ENCODE results near the gene UBQLN4. TPM values are rescaled to one million over a fixed set of nuclear protein-coding genes. Genes with fewer than 3 reads are reported as not detected.

The UBQLN4 gene
- total and polyA plus RNA-seq, 9 of the 15 experiments (the other 6 are each of a cell fraction or from before 2014, with no cell fraction given), result 13.5 to 65.5 (median 37.0) TPM

GRCh38 chr1:156001662-156002171 is 51.9 kb downstream of the UBQLN4 start (continued):
- no peak for TF ChIP-seq HCFC1 (IDR thresholded peaks at IDR 0.05; ENCODE audit: low read depth, low read length)
- TF ChIP-seq ADNP (tag; IDR thresholded peaks at IDR 0.05), result no peak
- peak; percentile 35; the same call in 1 of the 2 replicates for TF ChIP-seq EP400 (IDR thresholded peaks at IDR 0.05)
- no peak for TF ChIP-seq CEBPZ (IDR thresholded peaks at IDR 0.05; ENCODE audit: borderline replicate concordance, low read depth, low read length)
- TF ChIP-seq ZNF639 (CRISPR knock-in tag; conservative IDR thresholded peaks at IDR 0.05 in 1 of 2, IDR thresholded peaks at IDR 0.05 in 1 of 2), result no peak
- peak; percentile 20; the same call in 1 of the 2 replicates for TF ChIP-seq NR2C1 (IDR thresholded peaks at IDR 0.05)
- no peak for TF ChIP-seq NR2C1 (tag; IDR thresholded peaks at IDR 0.05)
- TF ChIP-seq NELFE (IDR thresholded peaks at IDR 0.05; ENCODE audit: insufficient read depth, insufficient read length), result no peak
- TF ChIP-seq GTF2E2 (tag; IDR thresholded peaks at IDR 0.05), result 0 out of 2 replicates have a peak, but pooled peaks have one; percentile 48
- TF ChIP-seq ZNF124 (CRISPR knock-in tag; IDR thresholded peaks at IDR 0.05), result no peak
- TF ChIP-seq TAF1 (IDR thresholded peaks at IDR 0.05; ENCODE audit: control insufficient read depth, extremely low read depth, insufficient read depth, low read length, severe bottlenecking), result peak; percentile 23
- TF ChIP-seq FOXK1 (CRISPR knock-in tag; IDR thresholded peaks at IDR 0.05; ENCODE audit: borderline replicate concordance), result 0 out of 2 replicates have a peak, but pooled peaks have one; percentile 13
- TF ChIP-seq ZBTB11 (CRISPR knock-in tag; IDR thresholded peaks at IDR 0.05), result peak in 1 of 3 experiments; percentile 42; a peak in 1 of 6 replicates
- TF ChIP-seq PKNOX1 (IDR thresholded peaks at IDR 0.05), result peak; percentile 35; the same call in 1 of the 2 replicates
